GM12891 (cell line): Measurements from ENCODE around the gene ZNF770.

ENCODE experiments used
- PAX5 ChIP-seq: IDR thresholded peaks from 2 replicates; pipeline ENCODE4 v1.6.1; 2011; ENCODE audit warnings: low read length, moderate library complexity, mild to moderate bottlenecking; ENCODE audit not compliant: insufficient read depth, severe bottlenecking
- POLR2A ChIP-seq: IDR thresholded peaks from 2 replicates; pipeline ENCODE4 v1.6.1; 2011; ENCODE audit warnings: low read depth, low read length, control low read depth
- POLR2AphosphoS5 ChIP-seq: IDR thresholded peaks from 2 replicates; pipeline ENCODE4 v1.6.1; 2011; ENCODE audit warnings: low read depth, low read length, control low read depth
- POU2F2 ChIP-seq: IDR thresholded peaks from 2 replicates; pipeline ENCODE4 v1.6.1; 2011; ENCODE audit warnings: low read depth, mild to moderate bottlenecking, control low read depth, low read length, moderate library complexity
- SPI1 ChIP-seq: IDR thresholded peaks from 2 replicates; pipeline ENCODE4 v1.6.1; 2011; ENCODE audit warnings: low read depth, low read length, control low read depth
- TAF1 ChIP-seq: IDR thresholded peaks from 2 replicates; pipeline ENCODE4 v1.6.1; 2011; ENCODE audit warnings: low read depth, low read length, control low read depth

- TF ChIP-seq POLR2A (no peak), POLR2AphosphoS5 (no peak), PAX5 (no peak), TAF1 (no peak), POU2F2 (peak; percentile 65; the same call in 1 of the 2 replicates), SPI1 (no peak)
These were observed 1.2 kb downstream of the ZNF770 start for GRCh38 chr15:34986771-34987480.
